Loucy (cell line): Measurements from ENCODE around the gene PFDN1.

Experiments used
- EZH2phosphoT487 ChIP-seq: fragments of 200-600 bp; IDR thresholded peaks from 2 replicates; pipeline ENCODE4 v1.6.1; 2018; ENCODE audit warnings: antibody characterized with exemption, mild to moderate bottlenecking, moderate library complexity, borderline replicate concordance
- TF ChIP-seq, protein P1 (sequence below): fragments of 200-600 bp; sonication (generic); conservative IDR thresholded peaks from 2 replicates; pipeline ENCODE4 v1.5.1; 2014; ENCODE audit warnings: mild to moderate bottlenecking, antibody characterized with exemption, low read length

- TF ChIP-seq, protein P1, sequence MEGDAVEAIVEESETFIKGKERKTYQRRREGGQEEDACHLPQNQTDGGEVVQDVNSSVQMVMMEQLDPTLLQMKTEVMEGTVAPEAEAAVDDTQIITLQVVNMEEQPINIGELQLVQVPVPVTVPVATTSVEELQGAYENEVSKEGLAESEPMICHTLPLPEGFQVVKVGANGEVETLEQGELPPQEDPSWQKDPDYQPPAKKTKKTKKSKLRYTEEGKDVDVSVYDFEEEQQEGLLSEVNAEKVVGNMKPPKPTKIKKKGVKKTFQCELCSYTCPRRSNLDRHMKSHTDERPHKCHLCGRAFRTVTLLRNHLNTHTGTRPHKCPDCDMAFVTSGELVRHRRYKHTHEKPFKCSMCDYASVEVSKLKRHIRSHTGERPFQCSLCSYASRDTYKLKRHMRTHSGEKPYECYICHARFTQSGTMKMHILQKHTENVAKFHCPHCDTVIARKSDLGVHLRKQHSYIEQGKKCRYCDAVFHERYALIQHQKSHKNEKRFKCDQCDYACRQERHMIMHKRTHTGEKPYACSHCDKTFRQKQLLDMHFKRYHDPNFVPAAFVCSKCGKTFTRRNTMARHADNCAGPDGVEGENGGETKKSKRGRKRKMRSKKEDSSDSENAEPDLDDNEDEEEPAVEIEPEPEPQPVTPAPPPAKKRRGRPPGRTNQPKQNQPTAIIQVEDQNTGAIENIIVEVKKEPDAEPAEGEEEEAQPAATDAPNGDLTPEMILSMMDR, result no peak
- TF ChIP-seq EZH2phosphoT487, result no peak
These were observed 9.3 kb upstream of the PFDN1 start for GRCh38 chr5:140312067-140312790.
